Cerebellar nuclear complex (tissue), 1 donor: ENCODE measurements around the gene COL2A1.

Source experiments
- DNase-seq, 2 experiments: peaks; one replicate each; lab custom pipeline; 2025; lab: John Stamatoyannopoulos, UW

The COL2A1 gene

GRCh38 chr12:48012070-48012469, 7.8 kb upstream of the COL2A1 start:
- DNase-seq: no peak

- DNase-seq: no peak
Measured at GRCh38 chr12:48010366-48010970, 6.2 kb upstream of the COL2A1 start.

GRCh38 chr12:48009471-48009870, 5.2 kb upstream of the COL2A1 start:
- no peak for DNase-seq

- DNase-seq: no peak
Measured at GRCh38 chr12:48008950-48009349, 4.7 kb upstream of the COL2A1 start.

GRCh38 chr12:48008349-48008748, 4.1 kb upstream of the COL2A1 start:
- no peak for DNase-seq

- no peak for DNase-seq
Measured at GRCh38 chr12:48007206-48007605, 2.9 kb upstream of the COL2A1 start.

- DNase-seq: no peak
Measured at GRCh38 chr12:48005750-48006021, 1.4 kb upstream of the COL2A1 start.

GRCh38 chr12:48005001-48005749, 899 bp upstream of the COL2A1 start:
- DNase-seq: no peak

- DNase-seq: no peak
Measured at GRCh38 chr12:48003226-48004052, 837 bp downstream of the COL2A1 start.

GRCh38 chr12:48002773-48003218, 1.5 kb downstream of the COL2A1 start:
- DNase-seq: no peak

- DNase-seq: no peak
Measured at GRCh38 chr12:48002414-48002730, 1.9 kb downstream of the COL2A1 start.

GRCh38 chr12:48001505-48002413, 2.5 kb downstream of the COL2A1 start:
- DNase-seq: no peak

- no peak for DNase-seq
Measured at GRCh38 chr12:48000878-48001504, 3.3 kb downstream of the COL2A1 start.

GRCh38 chr12:47999816-48000215, 4.5 kb downstream of the COL2A1 start:
- DNase-seq: no peak

- DNase-seq: no peak
Measured at GRCh38 chr12:47997321-47997720, 7.0 kb downstream of the COL2A1 start.

- no peak for DNase-seq
Measured at GRCh38 chr12:47995981-47996401, 8.3 kb downstream of the COL2A1 start.

GRCh38 chr12:47993491-47993890, 10.8 kb downstream of the COL2A1 start:
- no peak for DNase-seq

- DNase-seq: no peak
Measured at GRCh38 chr12:47992776-47993175, 11.5 kb downstream of the COL2A1 start.

GRCh38 chr12:47991106-47992061, 12.9 kb downstream of the COL2A1 start:
- DNase-seq: no peak

- DNase-seq: no peak
Measured at GRCh38 chr12:47990351-47991105, 13.7 kb downstream of the COL2A1 start.
